NCI-H345 treated with DMSO at 0.1 percent for 48 hours (cell line): ENCODE measurements around the gene ATF7IP2.
A peak's percentile ranks its signal among the peaks of the same experiment; 100 is the strongest.
"Not testable (repeated sequence)": the region's sequence is repeated elsewhere in the genome, so short reads cannot be mapped to it uniquely, and the experiment has no call there.

ENCODE experiments used
- DNase-seq: peaks from one replicate; lab custom pipeline; 2025; ENCODE audit not compliant: unreplicated experiment; lab: John Stamatoyannopoulos, UW

Gene ATF7IP2

DNA sequence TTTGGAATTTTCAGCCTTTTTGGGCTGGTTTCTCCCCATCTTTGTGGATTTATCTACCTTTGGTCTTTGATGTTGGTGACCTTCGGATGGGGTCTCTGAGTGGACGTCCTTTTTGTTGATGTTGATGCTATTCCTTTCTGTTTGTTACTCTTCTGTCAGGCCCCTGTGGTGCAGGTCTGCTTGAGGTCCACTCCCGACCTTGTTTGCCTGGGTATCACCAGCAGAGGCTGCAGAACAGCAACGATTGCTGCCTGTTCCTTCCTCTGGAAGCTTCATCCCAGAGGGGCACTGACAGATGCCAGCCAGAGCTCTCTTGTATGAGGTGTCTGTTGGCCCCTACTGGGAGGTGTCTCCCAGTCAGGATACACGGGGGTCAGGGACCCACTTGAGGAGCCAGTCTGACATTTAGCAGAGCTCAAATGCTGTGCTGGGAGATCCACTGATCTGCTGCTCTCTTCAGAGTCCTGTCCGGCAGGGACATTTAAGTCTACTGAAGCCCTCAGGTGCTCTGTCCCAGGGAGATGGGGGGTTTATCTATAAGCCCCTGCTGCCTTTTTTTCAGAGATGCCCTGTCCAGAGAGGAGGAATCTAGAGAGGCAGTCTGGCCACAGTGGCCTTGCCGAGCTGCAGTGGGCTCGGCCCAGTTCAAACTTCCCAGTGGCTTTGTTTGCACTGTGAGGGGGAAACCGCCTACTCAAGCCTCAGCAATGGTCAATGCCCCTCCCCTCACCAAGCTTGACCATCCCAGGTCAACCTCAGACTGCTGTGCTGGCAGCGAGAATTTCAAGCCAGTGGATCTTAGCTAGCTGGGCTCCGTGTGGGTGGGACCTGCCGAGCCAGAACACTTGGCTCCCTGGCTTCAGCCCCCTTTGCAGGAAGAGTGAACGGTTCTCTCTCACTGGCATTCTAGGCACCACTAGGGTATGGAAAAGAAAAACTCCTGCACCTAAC, 66.6 kb downstream of the ATF7IP2 start:
- DNase-seq, result not testable (repeated sequence)

GRCh38 chr16:10453159-10453510, 67.3 kb downstream of the ATF7IP2 start:
- no peak for DNase-seq

- no peak for DNase-seq
These were observed 80.0 kb downstream of the ATF7IP2 start for GRCh38 chr16:10465821-10466220.

- DNase-seq, result no peak
These were observed 80.5 kb downstream of the ATF7IP2 start for GRCh38 chr16:10466313-10466712.

DNA sequence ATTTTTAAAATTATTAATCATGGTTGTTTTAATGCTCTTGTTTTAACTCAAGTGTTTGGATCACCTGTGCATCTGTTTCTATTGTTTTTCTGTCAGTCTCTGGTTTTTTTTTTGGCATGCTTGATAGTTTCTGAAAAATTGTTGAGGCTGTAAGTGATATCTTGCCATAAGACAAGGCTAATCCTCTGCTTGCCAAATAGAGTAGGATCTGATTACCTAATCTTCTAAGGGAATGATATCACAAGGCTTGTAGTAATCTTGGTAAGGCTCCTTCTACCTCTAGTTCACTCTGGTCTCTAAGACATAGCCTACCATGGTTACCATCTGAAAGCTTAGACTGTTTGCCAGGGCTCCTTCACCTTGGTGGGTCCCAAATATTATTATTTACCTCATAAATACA, 81.0 kb downstream of the ATF7IP2 start:
- DNase-seq, result no peak

DNA sequence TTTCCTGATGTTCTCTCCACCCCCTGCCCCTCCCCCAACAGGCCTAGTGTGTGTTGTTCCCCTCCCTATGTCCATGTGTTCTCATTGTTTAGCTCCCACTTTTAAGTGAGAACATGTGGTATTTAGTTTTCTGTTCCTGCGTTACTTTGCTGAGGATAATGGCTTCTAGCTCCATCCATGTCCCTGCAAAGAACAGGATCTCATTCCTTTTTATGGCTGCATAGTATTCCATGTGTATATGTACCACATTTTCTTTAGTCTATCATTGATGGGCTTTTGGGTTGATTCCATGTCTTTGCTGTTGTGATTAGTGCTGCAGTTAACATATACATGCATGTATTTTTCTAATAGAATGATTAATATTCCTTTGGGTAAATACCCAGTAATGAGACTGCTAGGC, 90.8 kb downstream of the ATF7IP2 start:
- not testable (repeated sequence) for DNase-seq

GRCh38 chr16:10480151-10480550, 94.3 kb downstream of the ATF7IP2 start:
- no peak for DNase-seq

DNA sequence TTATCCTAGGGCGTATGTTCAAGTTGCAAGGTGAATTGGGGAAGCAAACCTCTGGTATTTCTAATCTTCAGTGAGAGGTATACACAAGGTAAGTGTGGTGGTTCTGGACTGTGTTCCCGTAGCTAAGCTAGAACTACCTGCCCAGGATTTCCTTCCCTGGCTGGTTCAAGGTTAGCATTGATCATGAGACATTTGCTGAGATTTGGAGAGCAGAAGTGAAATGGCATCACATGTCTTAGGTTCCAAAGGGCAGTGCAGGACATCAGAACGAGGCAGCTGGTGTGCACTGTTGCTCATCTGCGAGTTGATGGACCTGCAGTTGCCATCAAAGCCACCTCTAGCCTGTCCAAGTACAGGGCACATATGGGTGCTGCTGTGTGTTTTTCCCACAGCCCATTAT, 99.3 kb downstream of the ATF7IP2 start:
- no peak for DNase-seq

GRCh38 chr16:10485698-10486382, 100.0 kb downstream of the ATF7IP2 start:
- no peak for DNase-seq

- no peak for DNase-seq
These were observed 104.3 kb downstream of the ATF7IP2 start for GRCh38 chr16:10490141-10490540.

DNA sequence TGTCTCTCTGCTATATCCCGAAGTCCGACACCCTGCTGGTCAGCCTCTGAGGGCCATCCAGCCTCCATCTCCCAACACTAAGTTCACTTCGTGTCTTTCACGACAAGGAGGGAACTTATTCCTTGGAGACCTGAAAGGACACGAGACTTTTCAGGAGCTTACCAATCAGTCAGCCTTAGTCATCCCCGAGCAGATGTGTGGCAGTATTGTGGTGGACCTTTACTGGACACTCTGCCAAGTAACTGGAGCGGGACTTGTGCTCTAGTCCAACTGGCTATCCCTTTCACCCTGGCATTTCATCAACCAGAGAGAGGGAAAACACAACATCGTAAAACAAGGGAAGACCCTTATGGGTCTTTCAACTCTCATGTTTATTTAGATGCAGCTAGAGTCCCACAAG, 107.4 kb downstream of the ATF7IP2 start:
- DNase-seq, result no peak

DNA sequence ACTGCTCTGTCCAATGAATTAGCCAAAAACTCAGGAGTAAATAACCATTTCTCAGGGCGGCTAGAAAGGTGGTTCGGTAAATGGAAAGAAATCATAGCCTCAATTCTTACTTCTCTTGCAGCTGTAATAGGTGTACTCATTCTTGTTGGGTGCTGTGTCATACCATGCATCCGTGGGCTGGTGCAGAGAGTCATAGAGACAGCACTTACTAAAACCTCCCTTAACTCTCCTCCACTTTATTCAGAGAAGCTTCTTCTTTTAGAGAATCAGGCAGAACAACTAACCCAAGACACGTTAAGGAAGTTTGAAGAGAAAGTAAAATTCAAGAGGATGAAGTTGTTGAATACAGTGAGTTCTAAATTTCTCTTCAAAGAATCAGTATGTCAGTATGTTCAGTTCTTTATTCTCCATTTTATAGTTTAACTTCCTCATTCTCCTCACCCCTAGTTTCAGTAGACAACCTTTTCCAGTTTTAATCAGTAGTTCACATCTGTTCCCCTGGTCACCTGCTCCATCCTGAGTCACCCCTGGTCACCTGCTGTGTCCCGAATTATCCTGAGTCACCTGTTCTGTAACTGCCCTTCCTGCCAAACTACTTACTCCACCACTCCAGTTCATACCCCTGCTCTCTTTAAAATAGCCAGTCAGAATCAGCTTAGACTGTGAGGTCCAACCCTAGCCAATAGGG, 108.6 kb downstream of the ATF7IP2 start:
- no peak for DNase-seq

GRCh38 chr16:10495031-10495345, 109.1 kb downstream of the ATF7IP2 start:
- no peak for DNase-seq

- DNase-seq, result no peak
These were observed 111.6 kb downstream of the ATF7IP2 start for GRCh38 chr16:10497132-10498101.

- no peak for DNase-seq
These were observed 114.7 kb downstream of the ATF7IP2 start for GRCh38 chr16:10500582-10500981.

GRCh38 chr16:10501016-10501607, 115.3 kb downstream of the ATF7IP2 start:
- DNase-seq, result no peak

- no peak for DNase-seq
These were observed 116.9 kb downstream of the ATF7IP2 start for GRCh38 chr16:10502776-10503175.

DNA sequence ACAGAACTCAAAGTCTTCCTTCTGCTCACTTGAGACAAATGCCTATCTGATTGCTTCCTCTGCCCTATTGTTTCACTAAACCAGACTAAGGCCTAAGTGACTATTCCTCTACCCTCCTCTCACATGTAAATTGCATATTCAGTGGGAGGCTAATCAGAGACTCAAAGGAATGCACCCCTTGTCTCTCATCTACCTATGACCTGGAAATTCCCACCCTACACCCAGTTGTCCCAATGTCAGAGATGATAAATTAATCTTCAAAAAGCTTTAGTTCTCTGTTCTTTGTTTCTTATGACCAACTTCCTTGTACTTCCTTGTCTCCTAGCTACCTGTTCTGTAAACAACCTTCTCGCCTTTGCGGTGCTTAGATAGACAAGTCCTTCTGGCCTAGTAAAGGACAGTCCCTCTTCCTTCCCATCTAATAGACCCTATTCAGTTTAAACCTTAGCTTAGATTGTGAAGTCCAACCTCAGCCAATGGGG, 118.6 kb downstream of the ATF7IP2 start:
- no peak for DNase-seq

GRCh38 chr16:10505286-10505685, 119.4 kb downstream of the ATF7IP2 start:
- not testable (repeated sequence) for DNase-seq

- peak; percentile 32 for DNase-seq
These were observed 123.7 kb downstream of the ATF7IP2 start for GRCh38 chr16:10509534-10510025.
